Lung (tissue), 12 donors: ENCODE results near the gene ZNF324B. TPM values are rescaled to one million over a fixed set of nuclear protein-coding genes. Genes with fewer than 3 reads are reported as not detected.
A peak's percentile ranks its signal among the peaks of the same experiment; 100 is the strongest.

ENCODE experiments used
- ATAC-seq: fragments of 200-7000 bp; cut with Tn5 transposase; one replicate; pipeline ENCODE4 v1.9.1; 2020; ENCODE audit warnings: moderate number of reproducible peaks; ENCODE audit not compliant: insufficient read depth, low FRiP score
- DNase-seq, 3 donors: peaks; one replicate each; pipeline ENCODE4 v3.0.0-alpha.2; 2013 to 2017
- H3K27ac ChIP-seq, 2 donors: one replicate each; pipeline ENCODE4 v1.5.1; 2013; ENCODE audit warnings: mild to moderate bottlenecking in 2 of 2, moderate library complexity in 2 of 2, control low read depth in 1 of 2, inconsistent platforms in 1 of 2, low read depth in 1 of 2, low read length in 1 of 2
- H3K27me3 ChIP-seq, 3 donors: one replicate each; pipeline ENCODE4 v1.5.1; 2013; ENCODE audit warnings: low read length in 2 of 3; ENCODE audit not compliant: control insufficient read depth in 3 of 3, insufficient read depth in 3 of 3
- H3K36me3 ChIP-seq, 4 donors: one replicate each; pipeline ENCODE4 v1.5.1; 2013; ENCODE audit warnings: low read length in 4 of 4, mild to moderate bottlenecking in 1 of 4, moderate library complexity in 1 of 4; ENCODE audit not compliant: control insufficient read depth in 4 of 4, insufficient read depth in 4 of 4
- H3K4me1 ChIP-seq, 5 donors: one replicate each; pipeline ENCODE4 v1.5.1; 2013; ENCODE audit warnings: low read length in 5 of 5, mild to moderate bottlenecking in 2 of 5, moderate library complexity in 1 of 5; ENCODE audit not compliant: control insufficient read depth in 5 of 5, insufficient read depth in 5 of 5
- H3K4me3 ChIP-seq: one replicate; pipeline ENCODE4 v1.5.1; 2013; ENCODE audit warnings: mild to moderate bottlenecking, control low read depth, moderate library complexity
- H3K9ac ChIP-seq, 2 donors: one replicate each; pipeline ENCODE4 v1.5.1; 2013; ENCODE audit warnings: low read length in 2 of 2, control low read depth in 1 of 2; ENCODE audit not compliant: insufficient read depth in 1 of 2
- H3K9me3 ChIP-seq, 4 donors: one replicate each; pipeline ENCODE4 v1.5.1; 2013; ENCODE audit warnings: low read length in 3 of 4, mild to moderate bottlenecking in 1 of 4, moderate library complexity in 1 of 4; ENCODE audit not compliant: control insufficient read depth in 4 of 4, insufficient read depth in 3 of 4
- CTCF ChIP-seq: IDR thresholded peaks from 2 replicates; pipeline ENCODE4 v1.5.1; 2012; ENCODE audit warnings: mild to moderate bottlenecking; ENCODE audit errors: control extremely low read depth, extremely low read depth
- WGBS, 2 donors: extraction: QIAGEN DNeasy Blood & Tissue Kit; methylation state at CpG; one replicate each; pipeline ENCODE4 v1.1.7; 2013; 5-methylcytosine and 5-hydroxymethylcytosine counted together
- polyA plus RNA-seq, 2 donors: library from polyadenylated mRNA; stranded (reverse); fragments of 200-250 nt; gene quantifications; one replicate each; pipeline ENCODE4 v1.2.1, GENCODE V29; 2013
- total RNA-seq, 2 donors: library from RNA; depleted of rRNA in 1 of 2; stranded (reverse); fragments of >200 nt in 1 of 2; gene quantifications; one replicate each; pipeline ENCODE4 v1.2.1, GENCODE V29; 2014 to 2021
- donor health status: control.
- donor health status: control.
- donor health status: Bipolar disorder and iron deficiency.
- donor health status: healthy.
- donor health status: DM: yes; HTN: yes; CAD: no.

Gene ZNF324B
- total and polyA plus RNA-seq, 4 donors: 2.8 to 9.3 (median 6.1) TPM

- Histone ChIP-seq H3K36me3 (peaks cover 2 to 35% (median 12%) of the 10 kb centered on the region in 4 donors), H3K27ac (peak within 1 kb of the TSS; percentile 86), H3K4me3 (peak within 1 kb of the TSS; percentile 51), H3K27me3 (no peaks in the 10 kb centered on the region), H3K4me1 (peaks cover 0 to 15% (median 5%) of the 10 kb centered on the region in 5 donors), H3K9me3 (no peaks in the 10 kb centered on the region), H3K9ac (peak within 1 kb of the TSS; percentile 78 to 84)
- peak; percentile 98 to 99 (median 98) for DNase-seq
- WGBS, 2 donors: 0 to 1% methylated on average over 64 of the region's 64 CpGs
- peak; percentile 94 for ATAC-seq
- no peak for TF ChIP-seq CTCF
Measured at GRCh38 chr19:58475714-58476497, 24.5 kb downstream of the ZNF324B start, which contains the start of gene ZNF446. ZNF446 (plus strand) TSS chr19:58476352; CDS start chr19:58477219, 867 bp downstream.

- no peak for ATAC-seq
- Histone ChIP-seq H3K9ac (peak overlapping the region; percentile 78 to 84), H3K4me1 (peaks cover 0 to 15% (median 5%) of the 10 kb centered on the region in 5 donors), H3K36me3 (peaks cover 2 to 35% (median 13%) of the 10 kb centered on the region in 4 donors), H3K9me3 (no peaks in the 10 kb centered on the region), H3K27me3 (no peaks in the 10 kb centered on the region), H3K4me3 (peak overlapping the region; percentile 51), H3K27ac (peak overlapping the region; percentile 86)
- DNase-seq: peak in 2 of 3 donors; percentile 21 to 44
- TF ChIP-seq CTCF: no peak
- 3% methylated on average over 27 of the region's 27 CpGs for WGBS, 2 donors
Measured at GRCh38 chr19:58476498-58477015, 25.1 kb downstream of the ZNF324B start.

- WGBS, 2 donors: 90 to 94% methylated on average over 15 of the region's 15 CpGs
- Histone ChIP-seq H3K9ac (peak overlapping the region; percentile 78 to 84), H3K36me3 (peaks cover 0 to 32% (median 13%) of the 10 kb centered on the region in 4 donors), H3K9me3 (no peaks in the 10 kb centered on the region), H3K27me3 (no peaks in the 10 kb centered on the region), H3K27ac (peak overlapping the region in 1 of 2 donors; percentile 86), H3K4me1 (peaks cover 0 to 15% (median 5%) of the 10 kb centered on the region in 5 donors), H3K4me3 (no peak overlapping the region)
- TF ChIP-seq CTCF: no peak
- no peak for DNase-seq
- ATAC-seq: no peak
Measured at GRCh38 chr19:58477130-58477529, 25.7 kb downstream of the ZNF324B start.
